Measurements from ENCODE around the gene TMEM222. TPM values are rescaled to one million over a fixed set of nuclear protein-coding genes. Genes with fewer than 3 reads are reported as not detected.
"Not testable (repeated sequence)": the region's sequence is repeated elsewhere in the genome, so short reads cannot be mapped to it uniquely, and the experiment has no call there.

Gene TMEM222
- total RNA-seq, 2 donors from 2014 or later, result 24.8 to 27.0 TPM

- ATAC-seq (no peak), DNase-seq (no peak)
- no peaks in the 10 kb centered on the region for H3K9me3 ChIP-seq (ENCODE audit: control insufficient read depth, low read length, poor library complexity, severe bottlenecking)
- Mint-ChIP-seq H3K36me3 (ENCODE audit: low read depth) (no peaks in the 10 kb centered on the region), H3K4me1 (peaks cover 17% of the 10 kb centered on the region), H3K4me3 (no peak overlapping the region), H3K27me3 (no peaks in the 10 kb centered on the region), H3K27ac (no peak overlapping the region)
Observed at GRCh38 chr1:27372808-27373690, 51.1 kb downstream of the TMEM222 start.

GRCh38 chr1:27374362-27375086 lies 52.6 kb downstream of the TMEM222 start, which contains the start of gene FCN3:
TSS of gene FCN3 (minus strand) at chr1:27374824. CDS start at chr1:27374818, 6 bp downstream.
- no peaks in the 10 kb centered on the region for H3K36me3 Mint-ChIP-seq (ENCODE audit: low read depth)
- no peaks in the 10 kb centered on the region for H3K27me3 Mint-ChIP-seq
- H3K4me3 Mint-ChIP-seq, result no peak within 1 kb of the TSS
- DNase-seq, result no peak
- no peak for ATAC-seq
- H3K4me1 Mint-ChIP-seq, result peaks cover 12% of the 10 kb centered on the region
- no peaks in the 10 kb centered on the region for H3K9me3 ChIP-seq (ENCODE audit: control insufficient read depth, low read length, poor library complexity, severe bottlenecking)
- H3K27ac Mint-ChIP-seq, result no peak within 1 kb of the TSS

- H3K36me3 Mint-ChIP-seq (ENCODE audit: low read depth), result no peaks in the 10 kb centered on the region
Observed at GRCh38 chr1:27377760-27378495, 56.0 kb downstream of the TMEM222 start.

GRCh38 chr1:27379564-27380122 lies 57.7 kb downstream of the TMEM222 start:
- Mint-ChIP-seq H3K4me1 (peaks cover 13% of the 10 kb centered on the region), H3K27me3 (peaks cover 6% of the 10 kb centered on the region), H3K27ac (no peak overlapping the region), H3K4me3 (no peak overlapping the region), H3K36me3 (ENCODE audit: low read depth) (no peaks in the 10 kb centered on the region)
- no peak for DNase-seq
- no peak for ATAC-seq
- no peaks in the 10 kb centered on the region for H3K9me3 ChIP-seq (ENCODE audit: control insufficient read depth, low read length, poor library complexity, severe bottlenecking)

More at GRCh38 chr1:27377760-27378495, 56.0 kb downstream of the TMEM222 start:
- Mint-ChIP-seq H3K4me3 (no peak overlapping the region), H3K4me1 (peaks cover 11% of the 10 kb centered on the region), H3K27me3 (peaks cover 6% of the 10 kb centered on the region), H3K27ac (no peak overlapping the region)
- no peak for DNase-seq
- no peak for ATAC-seq
- no peaks in the 10 kb centered on the region for H3K9me3 ChIP-seq (ENCODE audit: control insufficient read depth, low read length, poor library complexity, severe bottlenecking)

GRCh38 chr1:27380224-27380623 lies 58.3 kb downstream of the TMEM222 start:
- no peaks in the 10 kb centered on the region for H3K9me3 ChIP-seq (ENCODE audit: control insufficient read depth, low read length, poor library complexity, severe bottlenecking)
- ATAC-seq, result no peak
- no peak overlapping the region for H3K27ac Mint-ChIP-seq
- peaks cover 6% of the 10 kb centered on the region for H3K27me3 Mint-ChIP-seq
- no peak for DNase-seq
- H3K4me3 Mint-ChIP-seq, result no peak overlapping the region
- H3K36me3 Mint-ChIP-seq (ENCODE audit: low read depth), result no peaks in the 10 kb centered on the region
- peaks cover 13% of the 10 kb centered on the region for H3K4me1 Mint-ChIP-seq

GRCh38 chr1:27380766-27381733 lies 59.1 kb downstream of the TMEM222 start:
- H3K36me3 Mint-ChIP-seq (ENCODE audit: low read depth), result no peaks in the 10 kb centered on the region
- peaks cover 10% of the 10 kb centered on the region for H3K4me1 Mint-ChIP-seq
- H3K27me3 Mint-ChIP-seq, result peaks cover 6% of the 10 kb centered on the region
- H3K27ac Mint-ChIP-seq, result no peak overlapping the region
- ATAC-seq, result no peak
- H3K4me3 Mint-ChIP-seq, result no peak overlapping the region
- H3K9me3 ChIP-seq (ENCODE audit: control insufficient read depth, low read length, poor library complexity, severe bottlenecking), result no peaks in the 10 kb centered on the region
- no peak for DNase-seq

GRCh38 chr1:27381969-27382762 lies 60.2 kb downstream of the TMEM222 start:
- DNase-seq (no peak), ATAC-seq (no peak)
- Mint-ChIP-seq H3K4me1 (peaks cover 10% of the 10 kb centered on the region), H3K27me3 (peaks cover 6% of the 10 kb centered on the region), H3K27ac (no peak overlapping the region), H3K4me3 (no peak overlapping the region), H3K36me3 (ENCODE audit: low read depth) (no peaks in the 10 kb centered on the region)
- no peaks in the 10 kb centered on the region for H3K9me3 ChIP-seq (ENCODE audit: control insufficient read depth, low read length, poor library complexity, severe bottlenecking)

- no peaks in the 10 kb centered on the region for H3K9me3 ChIP-seq (ENCODE audit: control insufficient read depth, low read length, poor library complexity, severe bottlenecking)
- H3K36me3 Mint-ChIP-seq (ENCODE audit: low read depth), result no peaks in the 10 kb centered on the region
- peaks cover 6% of the 10 kb centered on the region for H3K4me1 Mint-ChIP-seq
- peak; percentile 88 for ATAC-seq
- no peak within 1 kb of the TSS for H3K27ac Mint-ChIP-seq
- DNase-seq, result peak; percentile 44 to 55 (median 51)
- H3K27me3 Mint-ChIP-seq, result peaks cover 6% of the 10 kb centered on the region
- H3K4me3 Mint-ChIP-seq, result no peak within 1 kb of the TSS
Observed at GRCh38 chr1:27383039-27383605, 61.2 kb downstream of the TMEM222 start, which contains the start of gene CD164L2. TSS of gene CD164L2 (minus strand) at chr1:27383333. CDS start at chr1:27383239, 94 bp downstream.

- DNase-seq (no peak), ATAC-seq (no peak)
- H3K36me3 Mint-ChIP-seq (ENCODE audit: low read depth), result no peaks in the 10 kb centered on the region
- H3K27me3 Mint-ChIP-seq, result peaks cover 6% of the 10 kb centered on the region
- H3K27ac Mint-ChIP-seq, result no peak overlapping the region
- no peaks in the 10 kb centered on the region for H3K9me3 ChIP-seq (ENCODE audit: control insufficient read depth, low read length, poor library complexity, severe bottlenecking)
- peaks cover 9% of the 10 kb centered on the region for H3K4me1 Mint-ChIP-seq
- no peak overlapping the region for H3K4me3 Mint-ChIP-seq
Observed at GRCh38 chr1:27383661-27384060, 61.7 kb downstream of the TMEM222 start.

GRCh38 chr1:27384797-27385196 lies 62.8 kb downstream of the TMEM222 start:
- H3K27me3 Mint-ChIP-seq; H3K36me3 Mint-ChIP-seq (ENCODE audit: low read depth); H3K27ac Mint-ChIP-seq; ATAC-seq; DNase-seq; H3K9me3 ChIP-seq (ENCODE audit: control insufficient read depth, low read length, poor library complexity, severe bottlenecking); H3K4me3 Mint-ChIP-seq: not testable (repeated sequence)
- peaks cover 10% of the 10 kb centered on the region for H3K4me1 Mint-ChIP-seq
